NCI-H1105 treated with DMSO at 0.1 percent for 48 hours (cell line): ENCODE measurements around the gene KRTAP4-7.
"Not testable (repeated sequence)": the region's sequence is repeated elsewhere in the genome, so short reads cannot be mapped to it uniquely, and the experiment has no call there.

Experiments used
- DNase-seq: peaks from one replicate; lab custom pipeline; 2025; lab: John Stamatoyannopoulos, UW

KRTAP4-7 gene

GRCh38 chr17:41108728-41109386 is 24.9 kb downstream of the KRTAP4-7 start:
- not testable (repeated sequence) for DNase-seq

GRCh38 chr17:41111151-41111885 is 27.4 kb downstream of the KRTAP4-7 start:
- DNase-seq = no peak

GRCh38 chr17:41116297-41116696 is 32.3 kb downstream of the KRTAP4-7 start:
- DNase-seq = no peak

- DNase-seq = not testable (repeated sequence)
Observed at GRCh38 chr17:41117846-41118386, 34.0 kb downstream of the KRTAP4-7 start, which contains the start of gene KRTAP4-11. TSS of gene KRTAP4-11 (minus strand) at chr17:41118373. CDS start at chr17:41118315, 58 bp downstream.

- DNase-seq = no peak
Observed at GRCh38 chr17:41118721-41119120, 34.8 kb downstream of the KRTAP4-7 start.

GRCh38 chr17:41119696-41120690 is 36.0 kb downstream of the KRTAP4-7 start:
- not testable (repeated sequence) for DNase-seq

GRCh38 chr17:41121742-41122141 is 37.8 kb downstream of the KRTAP4-7 start:
- DNase-seq = no peak

GRCh38 chr17:41123292-41123990 is 39.5 kb downstream of the KRTAP4-7 start:
- DNase-seq = not testable (repeated sequence)

GRCh38 chr17:41123991-41124371 is 40.0 kb downstream of the KRTAP4-7 start, which contains the start of gene KRTAP4-12:
TSS of gene KRTAP4-12 (minus strand) at chr17:41124182. CDS start at chr17:41124122, 60 bp downstream.
- DNase-seq = not testable (repeated sequence)

- DNase-seq = no peak
Observed at GRCh38 chr17:41125064-41125463, 41.1 kb downstream of the KRTAP4-7 start.

- no peak for DNase-seq
Observed at GRCh38 chr17:41126412-41126811, 42.5 kb downstream of the KRTAP4-7 start.

DNA sequence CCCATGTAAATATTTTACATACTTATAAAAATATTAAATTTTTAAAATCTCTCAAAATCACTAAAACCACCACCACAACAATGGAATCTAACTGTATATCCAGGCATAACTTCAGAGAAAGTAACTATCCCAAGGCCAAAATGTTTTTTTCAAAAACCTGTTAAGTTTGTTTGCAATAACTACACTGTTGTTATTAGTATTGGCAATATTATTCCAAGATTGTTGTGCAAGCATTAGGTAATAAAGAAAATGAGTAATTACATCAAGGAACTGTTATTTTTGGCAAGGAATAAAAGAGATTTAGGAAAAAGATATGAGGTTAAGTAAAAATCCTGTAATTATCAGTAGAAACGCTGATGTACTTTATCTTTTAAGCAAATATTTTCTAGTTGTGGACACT is 43.4 kb downstream of the KRTAP4-7 start:
- no peak for DNase-seq

- DNase-seq = no peak
Observed at GRCh38 chr17:41131979-41132378, 48.0 kb downstream of the KRTAP4-7 start.

- DNase-seq = no peak
Observed at GRCh38 chr17:41133880-41134735, 50.2 kb downstream of the KRTAP4-7 start.
